Measurements from ENCODE around the gene PAM. TPM values are rescaled to one million over a fixed set of nuclear protein-coding genes. Genes with fewer than 3 reads are reported as not detected.

Gene PAM
- polyA plus RNA-seq, 1 donor (not counting 4 experiments of a cell fraction or from before 2014, with no cell fraction given), result 149 TPM

- Histone ChIP-seq H3K27me3 (ENCODE audit: control insufficient read depth, extremely low read depth, insufficient read depth, low read length) (no peaks in the 10 kb centered on the region), H3K4me1 (ENCODE audit: control insufficient read depth, extremely low read depth, insufficient read depth, low read length) (peaks cover 3% of the 10 kb centered on the region), H3K36me3 (ENCODE audit: control insufficient read depth in 2 of 2, extremely low read depth in 1 of 2, insufficient read depth in 2 of 2, low read length in 2 of 2) (peaks cover 0 to 2% of the 10 kb centered on the region in 2 experiments), H4K20me1 (ENCODE audit: control insufficient read depth, extremely low read depth, insufficient read depth, low read length) (peaks cover 2% of the 10 kb centered on the region), H3K9me3 (ENCODE audit: control insufficient read depth, low read depth, low read length) (no peaks in the 10 kb centered on the region), H3K4me3 (ENCODE audit: control insufficient read depth in 2 of 3, extremely low read depth in 1 of 3, insufficient read depth in 2 of 3, low read depth in 1 of 3, low read length in 3 of 3) (no peak overlapping the region), H3K79me2 (ENCODE audit: control insufficient read depth, insufficient read depth, low read length) (peaks cover 14% of the 10 kb centered on the region), H2AFZ (ENCODE audit: control insufficient read depth, low read length) (no peak overlapping the region), H3K27ac (ENCODE audit: control insufficient read depth, insufficient read depth, low read length) (no peak overlapping the region), H3K9ac (ENCODE audit: control insufficient read depth, extremely low read depth, insufficient read depth, low read length) (no peak overlapping the region), H3K4me2 (ENCODE audit: control insufficient read depth, extremely low read depth, insufficient read depth, low read depth, low read length) (no peak overlapping the region), H3K9me1 (ENCODE audit: control insufficient read depth, extremely low read depth, insufficient read depth, low read length) (no peaks in the 10 kb centered on the region)
- dilution Hi-C loops (cut with MboI; ENCODE audit: extremely low pct_ligation_motif_present, low sequenced_read_pairs), result no loop called here
- FAIRE-seq (peak; percentile 51), DNase-seq (ENCODE audit: low read depth, low spot score) (no peak)
- no peak for TF ChIP-seq CTCF (optimal IDR thresholded peaks at IDR 0.05 in 1 of 3, IDR thresholded peaks at IDR 0.05 in 1 of 3, conservative IDR thresholded peaks at IDR 0.05 in 1 of 3; ENCODE audit: extremely low read depth in 1 of 3, insufficient read depth in 2 of 3, low read length in 3 of 3)
- TF ChIP-seq EZH2 (IDR thresholded peaks at IDR 0.05; ENCODE audit: low read length), result no peak
Measured at GRCh38 chr5:102781786-102782185, 26.7 kb downstream of the PAM start.

- Histone ChIP-seq H3K4me2 (ENCODE audit: control insufficient read depth, extremely low read depth, insufficient read depth, low read depth, low read length) (no peak overlapping the region), H3K79me2 (ENCODE audit: control insufficient read depth, insufficient read depth, low read length) (peaks cover 14% of the 10 kb centered on the region), H3K9me3 (ENCODE audit: control insufficient read depth, low read depth, low read length) (no peaks in the 10 kb centered on the region), H4K20me1 (ENCODE audit: control insufficient read depth, extremely low read depth, insufficient read depth, low read length) (peaks cover 2% of the 10 kb centered on the region), H3K9ac (ENCODE audit: control insufficient read depth, extremely low read depth, insufficient read depth, low read length) (no peak overlapping the region), H3K27ac (ENCODE audit: control insufficient read depth, insufficient read depth, low read length) (no peak overlapping the region), H3K27me3 (ENCODE audit: control insufficient read depth, extremely low read depth, insufficient read depth, low read length) (no peaks in the 10 kb centered on the region), H3K36me3 (ENCODE audit: control insufficient read depth in 2 of 2, extremely low read depth in 1 of 2, insufficient read depth in 2 of 2, low read length in 2 of 2) (peaks cover 0 to 2% of the 10 kb centered on the region in 2 experiments), H3K9me1 (ENCODE audit: control insufficient read depth, extremely low read depth, insufficient read depth, low read length) (no peaks in the 10 kb centered on the region), H3K4me1 (ENCODE audit: control insufficient read depth, extremely low read depth, insufficient read depth, low read length) (peaks cover 3% of the 10 kb centered on the region), H2AFZ (ENCODE audit: control insufficient read depth, low read length) (no peak overlapping the region), H3K4me3 (ENCODE audit: control insufficient read depth in 2 of 3, extremely low read depth in 1 of 3, insufficient read depth in 2 of 3, low read depth in 1 of 3, low read length in 3 of 3) (no peak overlapping the region)
- dilution Hi-C loops (cut with MboI; ENCODE audit: extremely low pct_ligation_motif_present, low sequenced_read_pairs), result no loop called here
- FAIRE-seq (no peak), DNase-seq (ENCODE audit: low read depth, low spot score) (no peak)
- TF ChIP-seq CTCF (optimal IDR thresholded peaks at IDR 0.05 in 1 of 3, IDR thresholded peaks at IDR 0.05 in 1 of 3, conservative IDR thresholded peaks at IDR 0.05 in 1 of 3; ENCODE audit: extremely low read depth in 1 of 3, insufficient read depth in 2 of 3, low read length in 3 of 3), result no peak
- no peak for TF ChIP-seq EZH2 (IDR thresholded peaks at IDR 0.05; ENCODE audit: low read length)
Measured at GRCh38 chr5:102782217-102782872, 27.2 kb downstream of the PAM start.
